KOPT-K1 (cell line): ENCODE data around the gene CCDC92B.

ENCODE experiments used
- H3K27ac ChIP-seq: fragments of 200-600 bp; sonication (generic); 2 replicates; pipeline ENCODE4 v1.5.1; 2016; ENCODE audit warnings: antibody characterized with exemption, mild to moderate bottlenecking, low read depth, low read length; ENCODE audit not compliant: poor library complexity, severe bottlenecking
- H3K36me3 ChIP-seq: fragments of 200-600 bp; sonication (generic); 2 replicates; pipeline ENCODE4 v1.5.1; 2017; ENCODE audit warnings: antibody characterized with exemption, mild to moderate bottlenecking, low read length, moderate library complexity; ENCODE audit not compliant: insufficient read depth
- H3K9me3 ChIP-seq: fragments of 200-600 bp; sonication (generic); 2 replicates; pipeline ENCODE4 v1.5.1; 2017; ENCODE audit warnings: antibody characterized with exemption, low read length, mild to moderate bottlenecking; ENCODE audit not compliant: insufficient read depth, poor library complexity, severe bottlenecking

Gene CCDC92B

DNA sequence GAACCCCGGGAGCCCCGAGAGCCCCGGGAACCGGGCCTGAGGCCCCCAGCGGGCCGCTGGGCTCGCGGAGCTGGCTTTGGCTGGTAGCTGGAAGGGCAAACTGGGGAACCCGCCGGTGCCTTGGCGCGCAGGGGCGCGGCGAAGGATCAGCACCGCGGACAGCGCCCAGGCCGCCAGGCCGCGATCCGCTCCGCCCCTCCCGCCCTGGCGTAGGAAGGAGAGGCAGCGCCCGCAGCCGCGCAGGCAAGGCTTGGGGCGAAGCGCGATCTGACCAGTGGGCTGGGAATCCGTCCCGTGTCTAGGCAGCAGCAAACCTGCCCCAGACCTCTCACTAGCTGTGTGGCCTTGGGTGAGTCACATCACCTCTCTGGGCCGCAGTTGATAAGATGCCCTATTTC, 331 bp upstream of the CCDC92B start:
- H3K9me3 ChIP-seq: no peaks in the 10 kb centered on the region

DNA sequence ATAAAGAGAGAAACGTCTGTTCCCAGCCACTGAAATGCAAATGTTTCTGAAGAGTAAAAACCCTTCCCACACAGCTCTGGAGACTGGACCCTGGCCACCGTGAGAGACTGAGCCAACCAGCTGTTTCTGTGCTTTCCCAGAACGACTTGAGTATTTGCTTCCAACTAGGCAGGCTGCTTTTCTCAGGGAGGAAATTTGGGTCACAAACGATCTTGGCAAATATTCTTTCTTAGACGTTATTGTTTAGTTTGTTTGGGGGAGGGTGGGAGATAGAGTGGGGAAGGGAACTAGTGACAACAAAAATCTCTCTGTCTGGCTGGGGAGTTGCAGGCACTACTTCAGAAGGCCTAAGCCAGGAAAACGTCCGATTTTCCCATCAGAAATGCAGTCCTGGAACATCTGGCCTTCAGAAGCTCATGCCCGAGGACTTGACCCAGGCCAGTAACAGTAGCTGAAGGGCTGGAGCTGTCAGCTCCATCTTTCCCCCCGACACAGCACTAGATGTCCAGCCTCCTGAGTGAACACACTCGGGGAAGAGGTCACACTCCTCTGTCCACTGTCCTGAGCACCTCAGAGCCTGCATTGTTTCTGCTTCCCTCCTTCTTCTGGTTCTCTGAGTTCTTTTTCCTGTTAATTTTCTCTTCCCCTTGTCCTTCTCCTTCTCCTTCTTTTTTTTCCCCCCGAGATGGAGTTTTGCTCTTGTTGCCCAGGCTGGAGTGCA, 4.0 kb downstream of the CCDC92B start:
- no peaks in the 10 kb centered on the region for H3K9me3 ChIP-seq
- H3K36me3 ChIP-seq: no peaks in the 10 kb centered on the region
- H3K27ac ChIP-seq: no peak overlapping the region

More for the DNA sequence above, 331 bp upstream of the CCDC92B start:
- Histone ChIP-seq H3K36me3 (no peaks in the 10 kb centered on the region), H3K27ac (no peak overlapping the region)

DNA sequence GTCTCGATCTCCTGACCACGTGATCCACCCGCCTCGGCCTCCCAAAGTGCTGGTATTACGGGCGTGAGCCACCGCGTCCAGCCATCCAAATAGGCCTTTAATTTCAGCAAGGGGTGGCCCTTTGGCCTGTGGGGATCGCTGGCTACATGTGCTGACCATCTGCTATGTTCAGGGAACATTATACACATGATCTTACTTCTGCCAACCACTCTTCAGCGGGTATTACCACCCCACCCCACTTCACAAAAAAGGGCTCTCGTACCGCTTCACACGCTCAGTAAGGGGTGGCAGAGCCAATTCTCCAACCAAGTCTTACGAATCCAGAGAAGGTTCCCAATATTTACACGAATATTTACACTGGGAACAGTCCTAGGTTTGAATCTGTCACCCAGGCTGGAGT, 11.8 kb downstream of the CCDC92B start:
- Histone ChIP-seq H3K36me3 (no peaks in the 10 kb centered on the region), H3K27ac (no peak overlapping the region), H3K9me3 (no peaks in the 10 kb centered on the region)

DNA sequence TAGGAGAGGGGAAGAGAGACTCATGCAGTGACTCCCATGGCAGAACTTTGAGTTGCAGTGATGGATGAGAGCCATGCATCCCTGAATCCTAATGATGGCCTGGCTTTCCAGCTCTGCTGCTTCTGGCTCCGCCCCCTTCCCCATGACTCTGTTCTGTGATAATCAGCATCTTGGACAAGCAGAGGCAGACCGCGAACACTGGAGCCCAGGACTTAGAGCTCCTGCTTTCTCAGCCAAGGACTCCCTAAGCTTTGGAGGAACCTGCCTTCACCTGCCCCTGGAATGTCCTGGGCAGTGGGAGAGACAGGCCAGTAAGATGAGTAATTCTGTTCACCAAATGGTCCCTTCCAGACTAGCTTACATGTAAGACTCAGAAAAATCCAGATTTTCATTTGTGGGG, 12.5 kb downstream of the CCDC92B start:
- H3K27ac ChIP-seq: no peak overlapping the region
- no peaks in the 10 kb centered on the region for H3K36me3 ChIP-seq
- no peaks in the 10 kb centered on the region for H3K9me3 ChIP-seq

DNA sequence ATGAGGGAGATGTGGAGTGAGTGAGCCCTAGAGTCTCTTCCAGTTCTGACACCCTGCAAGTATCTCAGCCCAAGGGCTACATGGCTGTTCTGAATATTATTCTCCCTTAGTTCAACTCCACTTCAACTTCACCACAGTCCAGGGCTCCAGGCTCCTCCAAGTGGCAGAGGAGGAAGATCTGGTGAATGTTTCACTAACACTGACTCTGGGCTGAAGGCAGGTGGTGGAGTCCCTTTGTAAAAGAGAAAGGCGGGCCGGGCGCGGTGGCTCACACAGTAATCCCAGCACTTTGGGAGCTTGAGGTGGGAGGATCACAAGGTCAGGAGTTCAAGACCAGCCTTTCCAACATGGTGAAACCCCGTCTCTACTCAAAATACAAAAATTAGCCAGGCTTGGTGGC, 13.6 kb downstream of the CCDC92B start:
- no peaks in the 10 kb centered on the region for H3K36me3 ChIP-seq
- H3K9me3 ChIP-seq: no peaks in the 10 kb centered on the region
- H3K27ac ChIP-seq: no peak overlapping the region

DNA sequence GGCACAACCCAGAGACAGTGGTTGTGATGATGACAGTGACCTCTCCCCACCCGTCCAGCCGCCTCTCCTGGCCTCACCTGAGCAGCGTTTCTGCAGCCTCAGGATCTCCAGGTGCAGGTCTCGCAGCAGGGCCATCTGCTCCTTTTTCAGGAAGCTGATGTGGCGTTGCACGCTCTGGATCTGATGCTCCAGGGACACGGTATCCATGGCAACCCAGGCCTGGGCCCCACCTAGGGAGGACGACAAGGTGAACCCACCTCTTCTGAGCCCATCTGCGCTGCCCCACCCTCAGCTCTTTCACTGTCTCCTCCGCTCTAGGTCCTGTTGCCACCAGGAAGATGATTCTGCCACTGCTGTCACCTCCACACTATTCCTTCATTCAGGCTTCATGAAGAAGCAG, 14.5 kb downstream of the CCDC92B start:
- no peaks in the 10 kb centered on the region for H3K36me3 ChIP-seq

DNA sequence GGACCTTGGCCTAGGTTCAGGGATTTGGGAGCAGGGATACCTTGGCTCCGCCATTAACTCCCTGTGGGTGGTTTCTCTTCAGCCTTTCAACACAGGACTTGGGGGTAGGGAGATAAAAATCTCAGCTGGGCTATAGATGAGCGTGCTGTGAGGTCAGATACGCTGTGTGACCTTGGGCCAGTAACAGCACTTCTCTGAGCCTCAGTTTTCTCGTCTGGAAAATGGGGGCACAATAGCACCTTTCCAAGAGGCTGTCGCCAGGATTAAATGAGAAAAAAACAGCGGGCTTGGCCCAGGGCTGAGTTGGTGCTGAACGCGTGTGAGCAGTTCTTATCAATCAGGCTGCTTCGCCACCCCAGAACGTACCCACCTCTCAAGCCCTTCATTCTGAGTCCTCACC, 17.6 kb downstream of the CCDC92B start:
- H3K36me3 ChIP-seq: no peaks in the 10 kb centered on the region
- H3K27ac ChIP-seq: no peak overlapping the region

More for the DNA sequence above, 14.5 kb downstream of the CCDC92B start:
- Histone ChIP-seq H3K9me3 (no peaks in the 10 kb centered on the region), H3K27ac (no peak overlapping the region)

DNA sequence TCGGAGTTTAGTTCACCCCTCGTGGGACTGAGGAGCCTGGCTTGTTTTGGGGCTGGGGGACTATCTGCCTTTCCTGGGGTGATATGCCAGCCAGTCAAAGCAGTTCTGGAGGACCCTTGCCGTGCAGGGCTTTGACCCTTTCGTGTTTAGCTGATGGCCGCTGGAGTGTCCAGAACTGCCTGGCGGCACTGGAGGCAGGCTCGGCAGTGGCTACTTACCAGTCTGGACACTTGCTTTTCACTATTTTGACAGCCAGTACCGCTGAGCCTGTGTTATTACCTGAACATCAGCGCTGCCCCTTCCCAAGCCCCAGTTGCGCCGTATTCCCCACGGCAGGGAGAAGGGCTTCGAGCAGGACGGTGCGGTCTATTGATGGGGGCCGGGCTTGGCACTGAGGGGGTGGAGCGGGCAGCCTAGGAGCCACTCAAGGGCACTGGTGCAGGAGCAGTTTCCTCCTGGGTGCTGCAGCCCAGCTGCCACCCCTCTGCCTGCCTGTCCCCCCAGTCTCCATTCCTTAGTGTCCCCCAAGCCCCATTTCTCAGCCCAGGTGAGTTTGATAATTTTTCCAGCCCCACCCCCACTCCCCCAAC, 18.6 kb downstream of the CCDC92B start:
- Histone ChIP-seq H3K36me3 (no peaks in the 10 kb centered on the region), H3K27ac (no peak overlapping the region)

More for the DNA sequence above, 17.6 kb downstream of the CCDC92B start:
- H3K9me3 ChIP-seq: no peaks in the 10 kb centered on the region

DNA sequence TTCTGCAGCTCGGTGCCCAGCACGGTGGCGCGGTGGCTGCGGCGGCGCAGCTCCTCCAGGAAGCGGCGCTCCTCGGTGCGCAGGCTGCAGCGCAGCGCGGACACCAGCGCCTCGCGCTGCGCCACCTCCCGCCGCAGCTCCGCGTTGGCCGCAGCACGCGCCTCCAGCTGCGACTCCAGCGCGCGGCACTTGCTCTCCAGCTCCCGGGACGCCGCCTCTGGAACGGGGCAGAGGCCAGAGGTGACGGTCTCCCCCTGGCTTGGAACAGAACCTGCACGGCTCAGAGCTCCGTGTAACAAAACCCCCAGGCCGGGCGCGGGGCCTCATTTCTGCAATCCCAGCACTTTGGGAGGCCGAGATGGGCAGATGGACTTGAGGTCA, 24.7 kb downstream of the CCDC92B start:
- H3K27ac ChIP-seq: no peak overlapping the region

More for the DNA sequence above, 18.6 kb downstream of the CCDC92B start:
- H3K9me3 ChIP-seq: no peaks in the 10 kb centered on the region

DNA sequence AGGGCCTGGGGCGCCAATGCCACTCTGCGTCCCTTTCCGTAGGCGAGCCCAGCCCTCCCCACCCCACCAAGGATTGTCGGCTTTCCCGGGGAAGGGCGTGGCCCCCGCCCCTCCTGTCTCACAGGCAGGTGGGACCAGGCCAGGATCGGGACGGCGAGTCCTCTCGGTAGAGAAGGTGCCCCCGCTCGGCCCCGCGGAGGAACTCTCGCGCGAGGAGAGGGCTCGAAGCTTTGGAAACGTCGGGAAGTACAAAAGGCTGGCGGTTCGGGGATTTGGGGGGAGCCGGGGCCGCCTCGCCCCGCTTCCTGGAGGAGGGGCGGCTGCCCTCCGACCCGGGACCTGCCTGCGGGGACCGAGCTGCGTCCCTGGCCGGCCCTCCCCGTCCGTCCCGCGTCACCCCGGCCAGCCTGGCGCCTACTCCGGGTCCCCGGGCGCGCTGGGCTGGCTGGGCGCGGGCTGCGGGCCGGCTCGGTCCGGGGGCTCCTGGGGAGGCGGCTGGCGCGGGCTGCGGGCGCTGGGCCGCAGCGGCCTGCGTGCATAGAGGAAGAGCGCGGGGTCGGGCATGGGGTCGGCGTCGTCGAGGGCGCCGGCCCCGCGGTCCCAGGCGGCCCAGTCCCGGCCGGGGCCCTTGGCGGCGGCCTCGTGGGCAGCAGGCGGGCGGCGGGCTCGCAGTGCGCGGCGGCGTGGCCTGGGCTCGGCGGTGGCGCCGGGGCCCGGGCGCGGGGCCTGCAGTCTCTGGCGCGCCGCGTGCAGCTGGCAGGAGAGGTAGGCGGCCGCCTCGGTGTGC, 25.3 kb downstream of the CCDC92B start:
- no peaks in the 10 kb centered on the region for H3K36me3 ChIP-seq
- no peaks in the 10 kb centered on the region for H3K9me3 ChIP-seq
- no peak overlapping the region for H3K27ac ChIP-seq

More for the DNA sequence above, 24.7 kb downstream of the CCDC92B start:
- H3K9me3 ChIP-seq: no peaks in the 10 kb centered on the region
- H3K36me3 ChIP-seq: no peaks in the 10 kb centered on the region

DNA sequence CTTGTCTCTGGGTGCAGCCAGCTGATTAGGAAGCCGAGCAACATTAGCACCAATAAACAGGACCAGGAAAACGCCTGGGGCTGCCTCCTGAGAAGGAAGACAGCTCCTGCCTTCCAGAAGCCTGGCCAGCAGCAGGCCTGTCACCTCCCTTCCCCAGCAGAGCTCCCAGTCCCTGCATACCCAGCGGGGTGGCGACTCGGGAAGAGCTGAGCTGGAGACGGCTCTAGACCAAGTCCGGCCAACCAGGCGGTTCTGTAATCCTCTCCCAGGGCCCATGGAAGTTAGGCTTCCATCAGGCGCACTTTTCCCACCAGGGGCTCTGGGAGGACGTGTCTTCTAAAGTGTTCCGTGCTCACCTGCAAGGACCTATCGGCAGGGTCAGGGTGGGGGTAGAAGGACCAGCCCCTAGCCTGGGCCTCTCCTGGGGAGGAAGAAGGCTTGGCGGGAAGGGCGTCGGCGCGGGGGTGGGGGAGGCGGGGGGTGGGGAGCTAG, 25.9 kb downstream of the CCDC92B start:
- H3K27ac ChIP-seq: no peak overlapping the region
- no peaks in the 10 kb centered on the region for H3K36me3 ChIP-seq
- H3K9me3 ChIP-seq: no peaks in the 10 kb centered on the region

DNA sequence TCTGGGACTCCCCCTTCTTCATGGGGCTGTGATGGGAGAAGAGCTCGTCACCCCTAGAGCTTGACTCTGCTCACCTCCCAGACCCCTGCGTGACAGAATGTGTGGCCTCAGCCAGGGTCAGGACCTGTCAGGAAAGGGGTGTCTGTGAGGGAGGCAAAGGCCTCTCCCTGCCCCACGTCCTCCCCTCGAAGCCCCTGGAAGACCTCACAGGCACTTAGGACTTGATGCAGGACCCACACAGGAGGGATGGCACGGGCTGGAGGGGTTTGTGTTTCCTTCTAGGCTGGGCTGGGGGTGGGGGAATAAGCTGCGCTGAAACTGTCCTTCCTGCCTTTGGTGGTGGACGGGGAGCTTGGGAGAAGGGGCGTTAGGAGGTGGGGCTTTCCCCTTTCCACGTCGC, 26.8 kb downstream of the CCDC92B start:
- Histone ChIP-seq H3K9me3 (no peaks in the 10 kb centered on the region), H3K36me3 (no peaks in the 10 kb centered on the region), H3K27ac (no peak overlapping the region)

DNA sequence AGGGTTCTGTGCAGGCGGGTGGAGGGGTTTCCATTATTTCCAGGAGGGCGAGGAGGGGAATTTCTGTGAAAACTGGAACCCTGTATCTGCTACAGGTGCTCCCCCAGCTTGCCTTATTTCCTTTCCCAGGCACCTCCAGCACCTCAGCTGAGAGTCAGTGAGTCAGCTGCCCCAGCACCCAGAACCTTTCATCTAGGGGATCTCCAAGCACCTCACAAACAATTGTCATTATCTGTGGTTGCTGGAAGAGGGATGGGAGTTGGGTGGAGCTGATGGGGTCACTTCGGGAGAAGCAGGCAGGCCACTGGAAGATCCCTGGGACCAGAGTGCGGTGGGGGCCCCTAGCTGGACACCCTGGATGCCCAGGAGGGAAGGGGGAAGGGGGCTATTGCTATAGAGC, 27.8 kb downstream of the CCDC92B start:
- Histone ChIP-seq H3K27ac (no peak overlapping the region), H3K36me3 (no peaks in the 10 kb centered on the region), H3K9me3 (no peaks in the 10 kb centered on the region)

DNA sequence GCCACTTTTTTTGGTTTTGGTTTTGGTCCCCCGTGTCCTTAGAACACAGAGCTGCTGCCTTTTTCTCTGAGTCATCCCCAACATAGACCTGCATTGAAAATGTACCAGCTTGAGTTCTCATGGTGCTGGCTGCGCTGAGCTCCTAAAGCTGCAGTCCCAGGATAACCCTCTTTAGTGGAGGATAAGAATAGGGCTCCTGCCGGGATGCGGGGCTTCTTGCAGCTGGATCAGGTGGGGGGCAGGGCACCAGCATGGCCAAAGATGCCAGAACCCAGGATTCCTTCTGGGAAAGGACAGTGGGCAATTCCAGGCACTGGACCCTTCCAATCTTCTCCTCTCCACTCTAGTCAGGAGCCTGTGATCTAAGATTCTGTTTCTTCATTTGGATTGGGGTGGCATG, 29.6 kb downstream of the CCDC92B start:
- no peak overlapping the region for H3K27ac ChIP-seq
- no peaks in the 10 kb centered on the region for H3K36me3 ChIP-seq
- no peaks in the 10 kb centered on the region for H3K9me3 ChIP-seq

DNA sequence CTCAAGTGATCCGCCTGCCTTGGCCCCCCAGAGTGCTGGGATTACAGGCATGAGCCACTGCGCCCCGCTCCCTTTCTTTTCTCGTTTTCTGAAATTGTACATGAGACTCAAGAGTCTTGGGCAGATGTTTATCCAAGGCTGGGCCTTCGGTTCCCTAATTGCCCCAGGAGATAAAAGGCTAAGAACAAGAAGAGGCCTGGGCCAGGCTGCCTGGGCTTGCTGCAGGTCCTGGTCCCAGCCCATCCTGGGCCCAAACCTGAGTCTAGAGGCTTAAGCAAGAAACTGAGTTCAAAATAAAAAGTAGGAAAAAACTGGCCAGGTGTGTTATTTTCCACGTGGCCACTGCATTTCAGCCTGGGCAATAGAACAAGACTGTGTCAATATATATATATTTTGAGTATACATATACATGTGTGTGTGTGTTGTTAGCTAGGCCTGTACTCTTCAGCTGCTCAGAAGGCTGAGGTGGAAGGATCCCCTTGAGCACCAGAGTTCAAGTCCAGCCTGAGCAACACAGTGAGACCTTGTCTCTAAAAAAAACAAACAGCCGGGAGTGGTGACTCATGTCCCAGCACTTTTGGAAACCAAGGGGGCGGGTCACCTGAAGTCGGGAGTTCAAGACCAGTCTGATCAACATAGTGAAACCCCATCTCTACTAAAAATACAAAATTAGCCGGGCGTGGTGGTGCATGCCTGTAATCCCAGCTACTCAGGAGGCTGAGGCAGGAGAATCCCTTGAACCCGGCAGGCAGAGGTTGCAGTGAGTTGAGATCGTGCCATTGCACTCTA, 31.1 kb downstream of the CCDC92B start:
- no peak overlapping the region for H3K27ac ChIP-seq
- no peaks in the 10 kb centered on the region for H3K36me3 ChIP-seq
- no peaks in the 10 kb centered on the region for H3K9me3 ChIP-seq
